ENCODE results near the gene GFI1B.
A peak's percentile ranks its signal among the peaks of the same experiment; 100 is the strongest.

Gene GFI1B

GRCh38 chr9:133031130-133031422 lies 52.6 kb downstream of the GFI1B start (continued):
- TF ChIP-seq ELK4 (IDR thresholded peaks at IDR 0.05; ENCODE audit: borderline replicate concordance, low read depth, low read length) (no peak), ZNF449 (tag by site-specific recombination; IDR thresholded peaks at IDR 0.05) (peak; percentile 5; the same call in 1 of the 2 replicates), ZBTB10 (tag by site-specific recombination; IDR thresholded peaks at IDR 0.05) (0 out of 2 replicates have a peak, but pooled peaks have one; percentile 4), ZNF335 (tag by site-specific recombination; conservative IDR thresholded peaks at IDR 0.05) (peak; percentile 2)

- Histone ChIP-seq H3K27ac (ENCODE audit: extremely low read depth, low read depth, low read length) (no peak overlapping the region), H3K4me1 (ENCODE audit: control insufficient read depth, insufficient read depth, low read length) (no peaks in the 10 kb centered on the region), H3K36me3 (ENCODE audit: control insufficient read depth in 2 of 2, insufficient read depth in 1 of 2, low read length in 2 of 2) (peaks cover 0 to 31% of the 10 kb centered on the region in 2 experiments; a peak in 1 of 3 replicates), H3K9me3 (ENCODE audit: control insufficient read depth, insufficient read depth, low read depth, low read length) (no peaks in the 10 kb centered on the region), H3K4me3 (ENCODE audit: low read depth, low read length) (peak overlapping the region; percentile 75)
- ChIA-PET POLR2A (interaction anchor here (0.6 to 2.1 kb wide), 27 partner anchors 8 to 1753 kb away, joined by 3 to 26 read pairs (median 10); partner anchors contain the start of genes CACFD1, MED22, RPL7A and TSC1), CTCF (interaction anchor here (0.5 to 5.2 kb wide), 16 partner anchors 9 to 459 kb away, joined by 3 to 78 read pairs (median 4); no protein-coding TSS in a partner anchor)
- TF ChIP-seq SP3 (tag by site-specific recombination; IDR thresholded peaks at IDR 0.05) (peak; percentile 33; the same call in 1 of the 2 replicates), ZNF184 (tag by site-specific recombination; IDR thresholded peaks at IDR 0.05) (peak; percentile 86; the same call in 1 of the 2 replicates), SP2 (tag by site-specific recombination; IDR thresholded peaks at IDR 0.05) (peak; percentile 56), GLI4 (tag by site-specific recombination; IDR thresholded peaks at IDR 0.05) (no peak)
Observed at GRCh38 chr9:133031496-133031911, 53.0 kb downstream of the GFI1B start.

GRCh38 chr9:133032171-133032570 lies 53.7 kb downstream of the GFI1B start:
- Histone ChIP-seq H3K27ac (ENCODE audit: extremely low read depth, low read depth, low read length) (no peak overlapping the region), H3K4me1 (ENCODE audit: control insufficient read depth, insufficient read depth, low read length) (no peaks in the 10 kb centered on the region), H3K9me3 (ENCODE audit: control insufficient read depth, insufficient read depth, low read depth, low read length) (no peaks in the 10 kb centered on the region), H3K36me3 (ENCODE audit: control insufficient read depth in 2 of 2, insufficient read depth in 1 of 2, low read length in 2 of 2) (peaks cover 0 to 37% of the 10 kb centered on the region in 2 experiments; a peak in 1 of 3 replicates), H3K4me3 (ENCODE audit: low read depth, low read length) (no peak overlapping the region)
- TF ChIP-seq ZFP41 (tag by site-specific recombination; IDR thresholded peaks at IDR 0.05; ENCODE audit: borderline replicate concordance) (no peak), GFI1B (tag by site-specific recombination; IDR thresholded peaks at IDR 0.05) (no peak), ZNF776 (tag by site-specific recombination; IDR thresholded peaks at IDR 0.05; ENCODE audit: borderline replicate concordance) (no peak), SCRT1 (tag by site-specific recombination; IDR thresholded peaks at IDR 0.05; ENCODE audit: borderline replicate concordance) (no peak), ZNF335 (tag by site-specific recombination; conservative IDR thresholded peaks at IDR 0.05) (no peak)
- ChIA-PET POLR2A (interaction anchor here (0.6 kb wide), 1 partner anchor 1754 kb away, joined by 3 read pairs; no protein-coding TSS in a partner anchor), CTCF (interaction anchor here (0.8 to 5.2 kb wide), 10 partner anchors 9 to 149 kb away, joined by 3 to 78 read pairs (median 5); no protein-coding TSS in a partner anchor)

GRCh38 chr9:133035669-133036068 lies 57.2 kb downstream of the GFI1B start:
- Histone ChIP-seq H3K27ac (ENCODE audit: extremely low read depth, low read depth, low read length) (no peak overlapping the region), H3K4me3 (ENCODE audit: low read depth, low read length) (no peak overlapping the region), H3K4me1 (ENCODE audit: control insufficient read depth, insufficient read depth, low read length) (no peaks in the 10 kb centered on the region), H3K36me3 (ENCODE audit: control insufficient read depth in 2 of 2, insufficient read depth in 1 of 2, low read length in 2 of 2) (peaks cover 0 to 48% of the 10 kb centered on the region in 2 experiments; a peak in 1 of 3 replicates), H3K9me3 (ENCODE audit: control insufficient read depth, insufficient read depth, low read depth, low read length) (no peaks in the 10 kb centered on the region)
- CTCF ChIA-PET = interaction anchor here (0.9 to 9.6 kb wide), 5 partner anchors 12 to 110 kb away, joined by 3 to 117 read pairs (median 10); no protein-coding TSS in a partner anchor
- POLR2A ChIA-PET = no interaction called here
- no peak for TF ChIP-seq ZNF626 (tag by site-specific recombination; IDR thresholded peaks at IDR 0.05)
- TF ChIP-seq ZNF518A (tag by site-specific recombination; conservative IDR thresholded peaks at IDR 0.05; ENCODE audit: low read depth) = no peak
- no peak for TF ChIP-seq WT1 (tag by site-specific recombination; IDR thresholded peaks at IDR 0.05)
- no peak for TF ChIP-seq ZNF37A (tag by site-specific recombination; IDR thresholded peaks at IDR 0.05)
- TF ChIP-seq ZNF2 (tag by site-specific recombination; IDR thresholded peaks at IDR 0.05) = no peak
- no peak for TF ChIP-seq ZNF701 (tag by site-specific recombination; IDR thresholded peaks at IDR 0.05)
